GM19463 (cell line): ENCODE results near the gene APOB.

Source experiments
- ATAC-seq: cut with Tn5 transposase; IDR thresholded peaks from one replicate; pipeline ENCODE4 v1.9.1; 2021; ENCODE audit warnings: mild to moderate bottlenecking, moderate library complexity; ENCODE audit not compliant: unreplicated experiment

Gene APOB

DNA sequence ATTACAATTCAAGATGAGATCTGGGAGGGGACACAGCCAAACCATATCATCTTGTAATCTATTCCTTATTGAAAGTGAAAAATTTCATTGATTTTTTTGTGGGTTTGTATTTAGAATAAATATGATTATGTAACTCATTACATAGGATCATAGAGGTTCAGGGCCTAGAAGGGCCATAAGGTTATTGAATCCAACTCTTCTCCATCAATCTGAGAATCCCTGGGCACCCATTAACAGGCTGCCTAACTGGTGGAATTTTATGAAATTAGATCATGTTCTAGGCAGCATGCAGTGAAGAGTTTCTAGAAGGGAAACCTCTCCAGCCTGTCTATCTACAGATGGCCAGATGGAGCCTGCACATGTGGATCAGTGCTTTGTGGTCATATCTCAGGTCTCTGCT lies 6.3 kb upstream of the APOB start:
- no peak for ATAC-seq

GRCh38 chr2:21047141-21048009 lies 3.5 kb upstream of the APOB start:
- no peak for ATAC-seq

DNA sequence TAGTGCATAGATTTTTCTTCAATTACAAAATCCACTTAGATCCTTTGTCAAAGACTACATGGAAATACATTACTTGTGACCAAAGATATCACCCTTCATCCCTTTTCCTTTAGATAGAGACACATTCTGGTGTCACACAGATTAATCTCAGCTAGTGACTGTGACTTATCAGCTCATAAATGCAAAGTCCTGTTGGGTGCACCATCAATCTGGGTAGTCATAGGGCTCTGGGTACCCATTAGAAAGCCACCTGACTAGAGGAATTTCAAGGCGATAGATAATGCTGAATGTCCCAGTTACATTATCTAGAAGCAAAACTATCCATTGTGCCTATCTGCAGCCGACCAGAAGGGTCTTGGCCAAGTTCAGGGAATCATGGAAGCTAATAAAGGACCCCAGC lies 2.6 kb upstream of the APOB start:
- no peak for ATAC-seq

DNA sequence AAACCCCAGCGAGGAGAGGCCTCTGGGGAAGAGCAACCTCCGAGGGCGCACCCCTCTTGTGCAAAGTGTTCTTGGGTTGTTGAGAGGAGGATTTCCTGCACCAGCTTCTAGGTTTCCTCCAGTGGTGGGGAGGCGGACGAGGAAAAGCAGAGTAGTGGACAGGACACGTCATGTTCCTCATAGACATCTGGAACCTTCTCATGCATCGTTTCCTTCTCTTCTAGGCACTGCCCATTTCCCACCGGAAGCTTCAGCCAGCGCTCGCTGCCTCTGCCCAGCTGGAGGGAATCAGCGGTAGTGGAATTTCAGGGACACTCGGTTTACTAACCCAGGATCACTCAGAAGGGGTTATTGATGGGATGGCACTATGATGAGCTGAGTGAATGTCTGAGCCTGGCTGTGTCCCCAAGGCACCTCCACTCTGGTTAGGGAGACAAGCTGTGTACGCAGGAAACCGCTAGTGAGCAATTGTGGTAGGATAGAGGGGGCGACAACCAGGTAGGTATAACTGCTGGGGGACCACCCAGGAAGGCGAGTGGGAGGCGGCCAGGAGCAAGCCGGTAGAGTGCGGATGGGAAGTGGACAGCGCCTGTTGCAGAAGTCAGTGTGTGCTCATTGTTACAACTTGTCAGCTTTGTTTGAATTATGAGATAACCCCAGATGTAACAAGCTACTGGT lies 960 bp upstream of the APOB start:
- no peak for ATAC-seq

- ATAC-seq: peak; percentile 79
Observed at GRCh38 chr2:21042958-21043743, 722 bp downstream of the APOB start.

GRCh38 chr2:21042708-21042957 lies 1.2 kb downstream of the APOB start:
- ATAC-seq: no peak

- no peak for ATAC-seq
Observed at GRCh38 chr2:21041943-21042707, 1.7 kb downstream of the APOB start.

DNA sequence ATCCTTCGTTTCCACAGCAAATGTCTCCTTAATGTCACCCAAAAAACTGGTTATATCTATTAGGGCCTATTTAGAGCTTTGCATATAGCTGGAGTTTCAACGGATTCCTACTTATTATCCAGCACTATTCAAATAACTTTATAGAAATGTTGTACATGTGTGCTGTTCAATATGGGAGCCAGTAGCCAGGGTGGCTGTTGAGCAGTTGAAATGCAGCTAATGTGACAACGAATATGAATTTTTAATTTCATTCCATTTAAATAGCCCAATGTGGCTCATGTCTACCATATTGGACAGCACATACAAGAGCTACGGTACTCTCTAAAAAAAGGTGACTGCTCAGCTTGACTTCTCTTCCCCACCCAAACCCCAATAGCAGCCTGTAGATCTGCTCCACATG lies 2.4 kb downstream of the APOB start:
- no peak for ATAC-seq

DNA sequence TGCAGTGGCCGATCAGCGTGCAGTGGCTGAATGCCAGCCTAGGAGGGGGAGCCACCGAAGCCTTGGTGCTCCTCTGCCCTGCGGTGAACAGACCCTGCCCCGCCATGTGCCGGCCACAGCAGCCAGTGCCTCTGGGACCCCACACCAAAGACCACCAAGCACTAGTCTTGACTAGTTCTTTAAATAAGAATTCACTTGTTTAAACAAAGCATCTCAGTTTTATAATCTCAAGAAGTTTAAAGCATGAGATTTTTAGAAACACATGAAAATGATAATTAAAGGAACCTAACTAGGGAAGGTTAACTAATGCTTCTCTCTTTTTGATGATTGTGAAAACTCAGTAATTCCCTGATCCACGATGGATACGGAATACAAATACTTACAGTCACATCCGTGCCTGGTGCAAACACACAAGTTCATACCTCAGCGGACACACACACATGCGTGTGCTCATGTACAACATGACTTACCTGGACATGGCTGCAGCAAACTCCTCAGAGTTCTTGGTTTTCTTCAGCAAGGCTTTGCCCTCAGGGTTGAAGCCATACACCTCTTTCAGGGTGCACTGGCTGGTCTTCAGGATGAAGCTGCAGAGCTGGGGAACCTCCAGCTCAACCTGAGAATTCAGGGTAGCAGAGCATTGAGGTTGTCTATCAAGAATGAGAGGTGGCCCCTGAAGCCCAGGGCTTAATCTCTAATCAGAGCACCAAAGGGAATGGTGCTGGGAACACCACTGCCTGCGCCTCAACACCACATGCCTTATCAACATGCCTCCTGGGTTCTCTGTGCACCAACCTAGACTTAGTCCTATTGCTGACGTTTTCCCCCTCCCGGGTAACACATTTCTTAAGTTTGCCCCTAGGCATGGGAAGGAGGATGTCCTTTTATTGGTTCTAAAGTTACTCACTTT lies 3.1 kb downstream of the APOB start:
- ATAC-seq: no peak

GRCh38 chr2:21039979-21040467 lies 3.9 kb downstream of the APOB start:
- no peak for ATAC-seq

DNA sequence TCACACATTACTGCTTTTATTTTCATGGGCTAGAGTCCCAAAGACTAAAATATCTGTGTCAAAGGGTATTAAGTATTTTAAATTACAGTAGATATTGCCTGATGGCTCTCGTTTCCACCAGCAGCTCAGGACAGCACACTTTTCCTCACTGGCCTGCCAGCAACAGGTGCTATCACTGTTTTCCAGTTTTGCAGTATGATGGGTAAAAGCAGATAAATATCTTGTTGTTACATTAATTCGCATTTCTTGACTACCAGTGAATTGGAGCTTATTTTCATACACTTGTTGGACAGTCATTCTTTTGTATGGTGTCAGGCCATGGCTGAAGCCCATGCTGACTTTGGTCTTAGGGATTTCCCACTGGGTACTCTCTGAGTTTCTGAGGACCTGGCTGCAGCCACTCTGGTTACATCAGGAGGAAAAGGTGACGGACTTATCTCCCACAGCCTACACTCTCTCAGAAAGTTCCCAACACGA lies 4.8 kb downstream of the APOB start:
- no peak for ATAC-seq

- no peak for ATAC-seq
Observed at GRCh38 chr2:21038403-21039073, 5.3 kb downstream of the APOB start.

DNA sequence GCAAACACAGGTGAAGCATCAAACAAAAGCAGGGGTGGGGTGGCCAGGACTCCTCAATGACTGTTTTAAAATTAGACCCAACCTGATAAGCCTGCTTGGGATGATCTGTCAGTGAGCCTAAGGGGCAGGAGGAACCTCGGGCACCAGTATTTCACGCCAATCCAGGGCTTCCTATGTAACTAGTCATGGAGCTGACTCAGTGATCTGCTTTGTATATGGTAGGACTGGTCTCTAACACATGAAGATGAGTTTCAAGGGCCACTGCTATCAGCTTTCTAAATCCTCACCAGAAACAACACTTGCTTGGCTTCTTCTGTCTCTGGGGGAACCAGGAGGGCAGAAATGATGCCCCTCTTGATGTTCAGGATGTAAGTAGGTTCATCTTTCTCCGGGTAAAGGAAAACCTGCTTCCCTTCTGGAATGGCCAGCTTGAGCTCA lies 6.2 kb downstream of the APOB start:
- no peak for ATAC-seq

DNA sequence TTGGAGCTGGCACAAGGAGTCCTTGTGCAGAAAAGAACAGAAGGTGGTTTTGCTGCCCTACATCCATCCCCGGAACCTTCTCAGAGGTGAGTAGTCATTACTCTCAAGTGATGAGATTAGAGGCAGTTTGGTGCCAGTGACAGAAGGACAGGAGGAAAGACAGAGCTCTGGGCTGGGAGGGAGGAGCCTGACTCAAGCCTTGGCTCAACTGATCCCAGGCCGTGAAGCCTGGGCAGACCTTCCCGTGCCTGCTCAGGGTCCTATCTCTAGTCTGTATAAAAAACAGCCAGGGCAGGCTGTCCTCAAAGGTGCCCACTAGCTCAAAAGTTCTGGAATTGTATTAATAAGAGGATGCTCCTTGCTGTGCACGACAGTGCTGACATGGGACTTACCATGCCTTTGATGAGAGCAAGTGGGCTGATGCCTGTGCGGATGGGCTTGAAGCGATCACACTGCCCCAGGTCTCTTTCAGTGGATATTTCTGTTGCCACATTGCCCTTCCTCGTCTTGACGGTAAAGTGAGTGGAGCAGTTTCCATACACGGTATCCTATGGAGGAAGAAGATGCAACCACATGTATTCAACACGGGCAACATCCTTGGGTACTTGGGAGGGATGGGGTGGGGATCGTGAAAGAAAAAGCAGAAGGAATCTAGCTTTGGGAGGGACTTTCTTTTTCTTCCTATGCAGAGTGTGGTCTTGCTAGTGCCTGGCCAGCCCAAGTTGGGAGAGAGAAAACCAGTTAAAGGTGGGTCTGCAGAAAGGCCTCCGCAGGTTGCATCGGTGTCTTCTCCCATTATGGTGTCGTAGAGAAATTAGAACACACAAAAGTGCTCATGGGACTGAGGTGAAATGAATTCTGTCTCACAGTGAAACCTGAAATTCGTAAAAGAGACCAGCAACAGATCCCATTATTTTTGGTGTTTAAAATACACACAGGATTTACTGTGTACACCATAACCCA lies 6.9 kb downstream of the APOB start:
- ATAC-seq: no peak

DNA sequence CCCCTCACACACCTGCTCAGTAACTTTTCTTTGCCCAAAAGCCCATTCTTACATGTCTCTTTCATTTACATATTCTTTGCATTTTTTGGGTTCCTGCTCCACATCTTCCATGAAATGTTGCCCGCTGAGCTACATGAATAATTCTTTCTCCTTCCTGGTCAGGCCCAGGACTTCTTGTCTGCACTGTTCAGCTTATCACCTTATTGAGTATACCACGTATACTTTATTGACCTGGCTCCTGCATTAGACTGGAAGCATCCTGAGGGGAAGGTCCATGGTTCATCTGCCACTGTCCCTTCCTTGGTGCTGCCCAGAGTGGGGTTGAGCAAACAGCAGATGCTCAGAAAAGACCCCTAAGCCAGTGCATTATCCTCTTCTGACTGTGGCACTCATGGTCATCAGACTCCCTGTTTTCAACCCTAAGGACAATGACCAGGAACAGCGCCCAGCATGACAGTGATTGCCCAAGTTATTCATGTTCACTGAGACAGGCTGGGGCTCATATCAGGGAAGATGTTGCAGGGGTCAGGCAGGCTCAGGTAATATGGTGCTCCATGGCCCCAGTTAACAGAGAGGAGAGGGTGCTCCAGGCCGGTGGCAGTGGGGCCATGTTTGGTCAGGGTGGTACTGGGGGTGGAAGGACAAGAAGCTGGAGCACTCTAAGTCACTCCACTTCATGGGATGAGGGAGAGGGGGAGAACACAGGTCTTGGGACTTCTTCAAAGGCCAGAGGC lies 7.7 kb downstream of the APOB start:
- ATAC-seq: no peak

GRCh38 chr2:21035282-21035973 lies 8.4 kb downstream of the APOB start:
- ATAC-seq: no peak

GRCh38 chr2:21034972-21035279 lies 8.9 kb downstream of the APOB start:
- ATAC-seq: no peak
